ENCODE data around the gene BARHL1. TPM values are rescaled to one million over a fixed set of nuclear protein-coding genes. Genes with fewer than 3 reads are reported as not detected.

The BARHL1 gene
- total and polyA plus RNA-seq, 2 experiments from 2014 or later = not detected

- TF ChIP-seq, protein P1, sequence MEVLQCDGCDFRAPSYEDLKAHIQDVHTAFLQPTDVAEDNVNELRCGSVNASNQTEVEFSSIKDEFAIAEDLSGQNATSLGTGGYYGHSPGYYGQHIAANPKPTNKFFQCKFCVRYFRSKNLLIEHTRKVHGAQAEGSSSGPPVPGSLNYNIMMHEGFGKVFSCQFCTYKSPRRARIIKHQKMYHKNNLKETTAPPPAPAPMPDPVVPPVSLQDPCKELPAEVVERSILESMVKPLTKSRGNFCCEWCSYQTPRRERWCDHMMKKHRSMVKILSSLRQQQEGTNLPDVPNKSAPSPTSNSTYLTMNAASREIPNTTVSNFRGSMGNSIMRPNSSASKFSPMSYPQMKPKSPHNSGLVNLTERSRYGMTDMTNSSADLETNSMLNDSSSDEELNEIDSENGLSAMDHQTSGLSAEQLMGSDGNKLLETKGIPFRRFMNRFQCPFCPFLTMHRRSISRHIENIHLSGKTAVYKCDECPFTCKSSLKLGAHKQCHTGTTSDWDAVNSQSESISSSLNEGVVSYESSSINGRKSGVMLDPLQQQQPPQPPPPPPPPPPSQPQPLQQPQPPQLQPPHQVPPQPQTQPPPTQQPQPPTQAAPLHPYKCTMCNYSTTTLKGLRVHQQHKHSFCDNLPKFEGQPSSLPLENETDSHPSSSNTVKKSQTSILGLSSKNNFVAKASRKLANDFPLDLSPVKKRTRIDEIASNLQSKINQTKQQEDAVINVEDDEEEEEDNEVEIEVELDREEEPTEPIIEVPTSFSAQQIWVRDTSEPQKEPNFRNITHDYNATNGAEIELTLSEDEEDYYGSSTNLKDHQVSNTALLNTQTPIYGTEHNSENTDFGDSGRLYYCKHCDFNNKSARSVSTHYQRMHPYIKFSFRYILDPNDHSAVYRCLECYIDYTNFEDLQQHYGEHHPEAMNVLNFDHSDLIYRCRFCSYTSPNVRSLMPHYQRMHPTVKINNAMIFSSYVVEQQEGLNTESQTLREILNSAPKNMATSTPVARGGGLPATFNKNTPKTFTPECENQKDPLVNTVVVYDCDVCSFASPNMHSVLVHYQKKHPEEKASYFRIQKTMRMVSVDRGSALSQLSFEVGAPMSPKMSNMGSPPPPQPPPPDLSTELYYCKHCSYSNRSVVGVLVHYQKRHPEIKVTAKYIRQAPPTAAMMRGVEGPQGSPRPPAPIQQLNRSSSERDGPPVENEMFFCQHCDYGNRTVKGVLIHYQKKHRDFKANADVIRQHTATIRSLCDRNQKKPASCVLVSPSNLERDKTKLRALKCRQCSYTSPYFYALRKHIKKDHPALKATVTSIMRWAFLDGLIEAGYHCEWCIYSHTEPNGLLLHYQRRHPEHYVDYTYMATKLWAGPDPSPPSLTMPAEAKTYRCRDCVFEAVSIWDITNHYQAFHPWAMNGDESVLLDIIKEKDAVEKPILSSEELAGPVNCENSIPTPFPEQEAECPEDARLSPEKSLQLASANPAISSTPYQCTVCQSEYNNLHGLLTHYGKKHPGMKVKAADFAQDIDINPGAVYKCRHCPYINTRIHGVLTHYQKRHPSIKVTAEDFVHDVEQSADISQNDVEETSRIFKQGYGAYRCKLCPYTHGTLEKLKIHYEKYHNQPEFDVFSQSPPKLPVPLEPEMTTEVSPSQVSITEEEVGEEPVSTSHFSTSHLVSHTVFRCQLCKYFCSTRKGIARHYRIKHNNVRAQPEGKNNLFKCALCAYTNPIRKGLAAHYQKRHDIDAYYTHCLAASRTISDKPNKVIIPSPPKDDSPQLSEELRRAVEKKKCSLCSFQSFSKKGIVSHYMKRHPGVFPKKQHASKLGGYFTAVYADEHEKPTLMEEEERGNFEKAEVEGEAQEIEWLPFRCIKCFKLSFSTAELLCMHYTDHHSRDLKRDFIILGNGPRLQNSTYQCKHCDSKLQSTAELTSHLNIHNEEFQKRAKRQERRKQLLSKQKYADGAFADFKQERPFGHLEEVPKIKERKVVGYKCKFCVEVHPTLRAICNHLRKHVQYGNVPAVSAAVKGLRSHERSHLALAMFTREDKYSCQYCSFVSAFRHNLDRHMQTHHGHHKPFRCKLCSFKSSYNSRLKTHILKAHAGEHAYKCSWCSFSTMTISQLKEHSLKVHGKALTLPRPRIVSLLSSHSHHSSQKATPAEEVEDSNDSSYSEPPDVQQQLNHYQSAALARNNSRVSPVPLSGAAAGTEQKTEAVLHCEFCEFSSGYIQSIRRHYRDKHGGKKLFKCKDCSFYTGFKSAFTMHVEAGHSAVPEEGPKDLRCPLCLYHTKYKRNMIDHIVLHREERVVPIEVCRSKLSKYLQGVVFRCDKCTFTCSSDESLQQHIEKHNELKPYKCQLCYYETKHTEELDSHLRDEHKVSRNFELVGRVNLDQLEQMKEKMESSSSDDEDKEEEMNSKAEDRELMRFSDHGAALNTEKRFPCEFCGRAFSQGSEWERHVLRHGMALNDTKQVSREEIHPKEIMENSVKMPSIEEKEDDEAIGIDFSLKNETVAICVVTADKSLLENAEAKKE (CRISPR knock-in tag; IDR thresholded peaks at IDR 0.05) = no peak
- TF ChIP-seq CTCF (conservative IDR thresholded peaks at IDR 0.05; ENCODE audit: low read depth in 2 of 2) = no peak
These were observed 6.6 kb upstream of the BARHL1 start (continued) for GRCh38 chr9:132575811-132576210.

GRCh38 chr9:132577119-132577518 lies 5.3 kb upstream of the BARHL1 start:
- peaks cover 15% of the 10 kb centered on the region for H3K4me1 Mint-ChIP-seq

More at GRCh38 chr9:132577119-132577518, 5.3 kb upstream of the BARHL1 start:
- Mint-ChIP-seq H3K4me3 (no peak overlapping the region), H3K27me3 (ENCODE audit: insufficient read depth, low read depth, poor library complexity) (peaks cover 77% of the 10 kb centered on the region), H3K27ac (no peak overlapping the region), H3K36me3 (ENCODE audit: low read depth) (no peaks in the 10 kb centered on the region), H3K9me3 (peaks cover 3% of the 10 kb centered on the region; the same call in 2 of the 3 replicates)
- H3K79me2 ChIP-seq (replicated peaks; ENCODE audit: insufficient read depth) = no peaks in the 10 kb centered on the region
- no peak overlapping the region for H3K27ac ChIP-seq (ENCODE audit: low read depth)
- no peak for TF ChIP-seq CREB1 (CRISPR knock-in tag; IDR thresholded peaks at IDR 0.05; ENCODE audit: low read depth)
- TF ChIP-seq ETS1 (IDR thresholded peaks at IDR 0.05) = no peak
- no peaks in the 10 kb centered on the region; the same call in 1 of the 2 replicates for H3K36me3 ChIP-seq (ENCODE audit: insufficient read depth)
- H3K4me3 ChIP-seq = no peak overlapping the region
- H4K20me1 ChIP-seq (replicated peaks; ENCODE audit: insufficient read depth) = peaks cover 16% of the 10 kb centered on the region; the same call in 1 of the 2 replicates
- H3K4me2 ChIP-seq = no peak overlapping the region
- no peaks in the 10 kb centered on the region for H3K9me2 ChIP-seq (ENCODE audit: insufficient read depth)
- no peak for DNase-seq (ENCODE audit: low spot score)
- H3K4me1 ChIP-seq (ENCODE audit: insufficient read depth) = peaks cover 20% of the 10 kb centered on the region
- H3K27me3 ChIP-seq (ENCODE audit: insufficient read depth) = peaks cover 70% of the 10 kb centered on the region
- H3F3A ChIP-seq (replicated peaks; ENCODE audit: low read depth) = no peaks in the 10 kb centered on the region
- no peak for ATAC-seq
- no peak overlapping the region for H2AFZ ChIP-seq
